GM19468 (cell line): ENCODE data around the gene IZUMO1R.
"Not testable (repeated sequence)": the region's sequence is repeated elsewhere in the genome, so short reads cannot be mapped to it uniquely, and the experiment has no call there.

Experiments used
- ATAC-seq: cut with Tn5 transposase; IDR thresholded peaks from one replicate; pipeline ENCODE4 v1.9.1; 2021; ENCODE audit warnings: mild to moderate bottlenecking, moderate library complexity, moderate number of reproducible peaks; ENCODE audit not compliant: unreplicated experiment; ENCODE audit errors: extremely low read depth

Gene IZUMO1R

DNA sequence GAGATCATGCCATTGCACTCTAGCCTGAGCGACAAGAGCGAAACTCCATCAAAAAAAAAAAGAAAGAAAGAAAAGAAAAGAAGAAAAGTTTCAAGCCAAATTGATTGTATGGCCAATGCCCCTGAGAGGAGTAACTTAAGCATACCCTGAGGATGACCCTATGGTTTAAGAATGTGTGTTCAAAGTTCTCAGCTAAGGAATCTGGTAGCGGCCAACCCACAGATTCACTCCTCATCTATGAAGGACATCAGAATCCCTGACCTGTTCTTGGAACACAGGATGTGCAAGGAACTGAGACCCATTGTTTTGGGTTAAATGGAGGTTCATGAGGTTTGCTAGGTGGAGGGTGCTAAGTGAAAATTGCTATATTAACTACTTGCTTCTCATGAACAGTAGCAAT, 18.1 kb downstream of the IZUMO1R start:
- ATAC-seq = no peak

DNA sequence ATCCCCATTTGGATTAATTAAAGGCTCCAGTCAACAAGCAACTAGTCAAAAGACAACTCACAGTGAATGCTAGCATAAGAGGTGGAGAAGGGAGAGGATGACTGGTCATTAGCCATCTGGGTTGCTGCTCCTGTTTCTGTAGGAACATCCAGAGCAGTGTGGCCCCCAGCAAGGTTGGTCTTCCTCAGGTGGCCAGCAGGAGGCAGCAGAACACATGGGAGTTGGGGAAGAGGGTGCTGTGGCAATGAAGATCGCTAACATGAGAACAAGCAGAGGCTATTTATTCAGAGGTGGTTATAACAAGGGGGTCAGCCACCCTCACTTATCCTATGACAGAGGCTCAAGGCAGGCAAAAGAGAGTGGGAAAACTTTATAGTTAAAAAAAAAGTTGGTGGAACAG, 21.3 kb downstream of the IZUMO1R start:
- no peak for ATAC-seq

DNA sequence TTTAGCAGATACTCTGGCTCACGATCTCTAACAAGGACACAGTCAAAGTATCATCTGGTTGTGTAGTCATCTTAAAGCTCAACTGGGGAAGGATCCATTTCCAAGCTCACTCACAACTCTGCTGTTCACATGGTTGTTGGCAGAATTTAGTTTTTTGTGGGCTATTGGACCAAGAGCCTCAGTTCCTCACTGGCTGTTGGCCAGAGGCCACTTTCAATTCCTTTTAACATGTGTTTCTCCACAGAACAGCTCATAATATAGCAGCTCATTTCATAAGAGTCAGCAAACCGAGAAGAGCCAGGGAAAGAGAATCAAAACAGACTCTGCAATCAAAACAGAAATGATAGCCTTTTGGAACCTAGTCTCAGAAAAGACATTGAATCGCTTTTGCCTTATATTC, 22.6 kb downstream of the IZUMO1R start:
- no peak for ATAC-seq

DNA sequence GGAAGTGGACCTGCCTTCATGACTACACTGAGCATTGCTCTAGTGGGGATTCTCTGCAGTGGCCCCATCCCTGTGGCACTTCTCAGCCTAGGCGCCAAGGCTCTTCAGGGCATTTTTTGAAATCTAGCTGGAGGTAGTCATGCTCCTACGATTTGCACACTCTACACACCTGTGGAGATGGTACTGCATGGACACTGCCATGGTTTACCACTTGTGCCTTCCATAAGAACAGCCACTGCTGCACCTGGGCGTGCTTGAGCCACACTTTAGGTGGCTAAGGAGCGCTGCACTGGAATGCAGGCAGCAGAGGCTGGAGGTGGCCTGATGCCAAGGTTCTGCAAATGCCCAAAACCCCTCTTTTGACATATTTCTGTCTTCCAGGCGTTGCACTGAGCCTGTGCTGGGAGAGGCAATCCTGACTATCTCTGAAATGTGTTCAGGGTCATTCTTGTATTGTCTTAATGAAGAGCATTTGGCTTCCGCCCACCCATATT, 24.3 kb downstream of the IZUMO1R start:
- ATAC-seq = no peak

DNA sequence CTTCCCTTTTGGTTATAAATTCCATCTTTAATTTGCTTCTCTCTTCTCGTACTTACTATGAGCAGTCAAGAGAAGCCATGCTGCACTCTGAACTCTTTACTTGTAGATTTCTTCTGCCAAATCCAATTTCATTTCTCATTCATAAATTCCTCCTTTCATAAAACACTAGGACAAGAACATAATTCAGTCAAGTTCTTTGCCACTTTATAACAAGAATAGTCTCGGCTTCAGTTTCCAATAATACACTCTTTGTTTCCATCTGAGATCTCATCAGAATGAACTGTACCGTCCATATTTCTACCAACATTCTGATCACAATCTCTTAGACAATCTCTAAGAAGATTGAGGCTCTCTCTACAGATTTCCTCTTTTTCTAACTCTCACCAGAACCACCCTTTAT, 25.1 kb downstream of the IZUMO1R start:
- no peak for ATAC-seq

DNA sequence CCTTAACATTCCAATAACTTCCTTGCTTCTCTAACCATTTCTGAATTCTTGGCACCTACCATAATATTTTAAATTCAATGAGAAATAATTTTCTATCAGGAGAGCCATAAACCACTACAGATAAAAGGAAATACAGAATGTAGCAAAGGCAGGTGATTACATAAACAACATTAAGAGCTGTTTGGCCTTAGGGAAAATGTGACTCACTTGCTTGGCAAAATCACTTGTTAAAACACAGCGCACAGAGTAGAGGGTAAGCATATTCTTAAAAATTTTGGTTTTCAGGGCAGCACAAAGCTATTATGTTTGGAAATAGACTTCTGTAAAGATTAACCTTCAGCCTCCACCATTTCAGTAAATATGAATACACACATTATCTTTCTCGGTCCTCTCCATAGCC, 26.4 kb downstream of the IZUMO1R start:
- no peak for ATAC-seq

DNA sequence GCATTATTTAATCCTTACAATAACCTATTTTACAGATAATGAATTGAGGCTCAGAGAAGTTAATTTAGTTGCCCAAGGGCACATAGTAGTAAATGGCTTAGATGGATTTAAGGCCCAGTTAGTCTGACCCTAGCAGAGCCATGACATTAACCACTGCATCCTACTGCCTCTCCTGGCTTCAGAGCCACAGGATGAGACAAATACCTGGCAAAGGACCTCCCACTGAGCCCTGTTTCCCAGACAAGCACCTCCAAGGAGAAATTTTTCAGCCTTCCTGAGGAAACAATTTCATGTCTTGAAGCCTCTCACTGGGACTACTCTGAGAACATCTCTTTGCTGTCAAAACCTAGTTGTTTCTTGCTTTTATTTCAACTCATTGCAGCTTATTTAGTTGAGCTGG, 28.4 kb downstream of the IZUMO1R start:
- ATAC-seq = no peak

DNA sequence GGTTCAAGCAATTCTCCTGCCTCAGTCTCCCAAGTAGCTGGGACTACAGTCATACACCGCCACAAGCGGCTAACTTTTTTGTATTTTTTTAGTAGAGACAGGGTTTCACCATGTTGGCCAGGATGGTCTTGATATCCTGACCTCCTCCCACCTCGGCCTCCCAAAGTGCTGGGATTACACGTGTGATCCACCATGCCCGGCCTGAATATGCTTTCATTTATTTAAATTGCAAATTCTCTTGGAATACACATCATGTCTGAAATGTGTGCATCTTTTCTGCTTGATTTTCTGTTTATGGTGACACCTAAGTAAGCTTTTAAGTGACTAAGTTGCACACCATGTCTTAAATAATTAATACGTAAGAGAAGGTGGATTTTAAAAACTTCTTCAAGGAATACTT, 31.7 kb downstream of the IZUMO1R start:
- no peak for ATAC-seq

DNA sequence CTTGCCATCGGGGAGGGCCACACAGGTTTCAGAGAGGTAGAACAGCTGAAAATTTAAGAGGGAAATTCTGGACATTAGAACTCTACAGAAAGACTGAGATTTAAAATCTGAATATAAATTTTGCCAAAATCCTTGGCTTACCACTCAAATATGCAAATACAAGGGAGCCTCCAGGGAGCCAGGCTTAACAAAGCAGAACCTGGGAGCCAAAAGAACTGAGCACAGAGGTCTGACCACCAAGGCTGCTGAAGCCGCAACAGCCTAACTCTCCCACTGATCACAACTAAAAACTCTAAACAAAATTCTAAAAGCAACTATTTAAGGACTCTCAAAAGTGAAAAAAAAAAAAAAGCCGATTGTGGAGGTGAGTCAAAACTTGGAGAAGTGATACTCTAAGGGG, 34.3 kb downstream of the IZUMO1R start:
- ATAC-seq = no peak

DNA sequence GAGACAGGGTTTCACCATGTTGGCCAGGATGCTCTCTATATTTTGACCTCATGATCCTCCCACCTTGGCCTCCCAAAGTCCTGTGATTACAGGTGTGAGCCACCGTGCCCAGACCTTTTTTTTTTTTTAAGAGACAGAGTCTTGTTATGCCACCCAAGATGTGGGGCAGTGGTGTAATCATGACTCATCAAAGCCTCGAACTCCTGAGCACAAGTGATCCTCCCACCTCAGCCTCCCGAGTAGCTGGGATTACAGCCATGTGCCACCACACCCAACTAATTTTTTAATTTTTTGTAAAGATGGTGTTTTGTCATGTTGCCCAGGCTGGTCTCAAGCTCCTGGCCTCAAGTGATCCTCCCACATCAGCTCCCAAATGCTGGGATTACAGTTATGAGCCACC, 37.9 kb downstream of the IZUMO1R start:
- ATAC-seq = no peak

DNA sequence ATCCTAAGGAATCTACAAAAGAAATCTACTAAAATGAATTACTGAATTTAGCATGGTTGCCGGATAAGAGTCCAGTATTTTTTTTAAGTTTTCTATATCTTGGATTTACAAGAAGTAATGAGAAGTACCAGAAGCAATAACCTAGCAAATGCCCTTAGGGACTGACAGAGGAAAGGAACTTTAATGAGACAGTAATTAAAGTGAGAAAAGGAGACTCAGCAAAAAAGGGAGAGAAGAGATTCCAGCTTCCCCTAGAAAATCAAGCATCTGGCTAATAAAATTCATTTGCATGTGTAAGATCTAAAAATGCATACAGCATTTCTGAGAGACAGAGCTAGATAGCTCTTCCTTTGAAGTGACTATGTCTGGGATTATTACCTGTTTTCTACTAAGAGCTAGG, 39.1 kb downstream of the IZUMO1R start:
- no peak for ATAC-seq

DNA sequence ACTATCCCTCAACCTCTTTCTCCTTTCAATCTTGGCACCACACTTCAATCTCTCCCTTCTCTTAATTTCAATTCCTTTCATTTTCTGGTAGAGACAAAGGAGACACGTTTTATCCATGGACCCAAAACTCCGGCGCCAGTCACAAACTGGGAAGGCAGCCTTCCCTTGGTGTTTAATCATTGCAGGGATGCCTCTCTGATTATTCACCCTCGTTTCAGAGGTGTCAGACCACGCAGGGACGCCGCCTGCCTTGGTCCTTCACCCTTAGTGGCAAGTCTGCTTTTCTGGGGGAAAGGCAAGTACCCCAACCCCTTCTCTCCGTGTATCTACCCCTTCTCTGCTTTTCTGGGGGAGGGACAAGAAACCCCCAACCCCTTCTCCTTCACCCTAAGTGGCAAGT, 41.9 kb downstream of the IZUMO1R start:
- not testable (repeated sequence) for ATAC-seq

DNA sequence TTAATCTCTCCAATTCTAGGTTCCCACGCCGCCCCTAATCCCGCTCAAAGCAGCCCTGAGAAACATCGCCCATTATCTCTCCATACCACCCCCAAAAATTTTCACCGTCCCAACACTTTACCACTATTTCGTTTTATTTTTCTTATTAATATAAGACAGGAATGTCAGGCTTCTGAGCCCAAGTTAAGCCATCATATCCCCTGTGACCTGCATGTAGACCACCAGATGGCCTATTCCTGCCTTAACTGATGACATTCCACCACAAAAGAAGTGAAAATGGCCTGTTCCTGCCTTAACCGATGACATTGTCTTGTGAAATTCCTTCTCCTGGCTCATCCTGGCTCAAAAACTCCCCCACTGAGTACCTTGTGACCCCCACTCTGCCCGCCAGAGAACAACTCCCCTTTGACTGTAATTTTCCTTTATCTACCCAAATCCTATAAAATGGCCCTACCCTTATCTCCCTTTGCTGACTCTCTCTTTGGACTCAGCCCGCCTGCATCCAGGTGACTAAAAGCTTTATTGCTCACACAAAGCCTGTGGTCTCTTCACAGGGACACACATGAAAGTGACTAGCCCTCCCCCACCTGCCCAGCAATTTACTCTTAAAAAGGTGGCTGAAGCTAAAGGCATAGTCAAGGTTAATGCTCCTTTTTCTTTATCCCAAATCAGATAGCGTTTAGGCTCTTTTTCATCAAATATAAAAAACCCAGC, 46.6 kb downstream of the IZUMO1R start:
- ATAC-seq = not testable (repeated sequence)
